SK-N-SH (cell line): ENCODE results near the gene PPP1R27. TPM values are rescaled to one million over a fixed set of nuclear protein-coding genes. Genes with fewer than 3 reads are reported as not detected.

Experiments used
- CTCF ChIA-PET: fragments of 300-600, 350-600 bp; formaldehyde crosslinking; extraction: SDS; loops from one replicate; lab custom pipeline; 2021; lab: Yijun Ruan, JAX
- POLR2A ChIA-PET: fragments of 350-600 bp; sonication (Branson Sonifier 250); formaldehyde crosslinking; extraction: SDS; loops from one replicate; lab custom pipeline; 2020; ENCODE audit warnings: antibody characterized with exemption, inconsistent platforms; lab: Yijun Ruan, JAX
- DNase-seq: peaks from one replicate; pipeline ENCODE4 v3.0.0; 2012
- H2AFZ ChIP-seq: fragments of 200-600 bp; sonication (generic); 2 replicates; pipeline ENCODE4 v1.8.1; 2016; ENCODE audit warnings: antibody characterized with exemption, mild to moderate bottlenecking, low read depth
- H3F3A ChIP-seq: fragments of 200-600 bp; sonication (generic); replicated peaks from 2 replicates; pipeline ENCODE3; 2016; ENCODE audit warnings: antibody characterized with exemption, mild to moderate bottlenecking; ENCODE audit not compliant: insufficient read depth
- H3K27ac ChIP-seq, 2 experiments: fragments of 200-500 bp in 1 of 2; fragments of 200-600 bp in 1 of 2; sonication (Bioruptor generic) in 1 of 2; sonication (generic), shearing (Covaris generic) in 1 of 2; 2 replicates each; pipeline versions ENCODE4 v1.5.1 to v1.6.1; 2014 to 2016; ENCODE audit warnings: low read depth in 2 of 2, inconsistent platforms in 1 of 2, low read length in 1 of 2, mild to moderate bottlenecking in 1 of 2, mixed read lengths in 1 of 2
- H3K27me3 ChIP-seq: fragments of 200-600 bp; sonication (generic), shearing (Covaris generic); 2 replicates; pipeline ENCODE4 v1.6.1; 2016; ENCODE audit warnings: mixed run types; ENCODE audit not compliant: insufficient read depth
- H3K36me3 ChIP-seq, 2 experiments: fragments of 200-500 bp in 1 of 2; fragments of 200-600 bp in 1 of 2; sonication (Bioruptor generic) in 1 of 2; sonication (generic) in 1 of 2; replicated peaks in 1 of 2; 2 replicates each; pipeline versions ENCODE3 to v1.5.1; 2014 to 2016; ENCODE audit warnings: low read length in 1 of 2, mild to moderate bottlenecking in 1 of 2; ENCODE audit not compliant: insufficient read depth in 2 of 2, control insufficient read depth in 1 of 2
- H3K4me1 ChIP-seq, 2 experiments: fragments of 200-500 bp in 1 of 2; fragments of 200-600 bp in 1 of 2; sonication (Bioruptor generic) in 1 of 2; sonication (generic), shearing (Covaris generic) in 1 of 2; 2 replicates each; pipeline versions ENCODE4 v1.5.1 to v1.6.1; 2014 to 2016; ENCODE audit warnings: low read depth in 1 of 2, low read length in 1 of 2, mixed run types in 1 of 2; ENCODE audit not compliant: insufficient read depth in 2 of 2, control insufficient read depth in 1 of 2
- H3K4me2 ChIP-seq: fragments of 200-600 bp; sonication (generic), shearing (Covaris generic); 2 replicates; pipeline ENCODE4 v1.6.1; 2017; ENCODE audit warnings: mixed run types
- H3K4me3 ChIP-seq, 2 experiments: fragments of 200-500 bp in 1 of 2; fragments of 200-600 bp in 1 of 2; sonication (Bioruptor generic) in 1 of 2; sonication (generic), shearing (Covaris generic) in 1 of 2; 2 replicates each; pipeline versions ENCODE4 v1.5.1 to v1.8.1; 2014 to 2016; ENCODE audit warnings: low read depth in 2 of 2, inconsistent platforms in 1 of 2, low read length in 1 of 2, mild to moderate bottlenecking in 1 of 2, mixed read lengths in 1 of 2, moderate library complexity in 1 of 2
- H3K79me2 ChIP-seq: fragments of 200-600 bp; sonication (generic); 2 replicates; pipeline ENCODE4 v1.8.1; 2017; ENCODE audit warnings: mild to moderate bottlenecking; ENCODE audit not compliant: insufficient read depth
- H3K9ac ChIP-seq: fragments of 200-600 bp; sonication (generic); 2 replicates; pipeline ENCODE4 v1.6.1; 2017; ENCODE audit warnings: mixed run types
- H3K9me2 ChIP-seq: fragments of 200-600 bp; sonication (generic); 2 replicates; pipeline ENCODE4 v1.6.1; 2017; ENCODE audit warnings: mixed run types
- H3K9me3 ChIP-seq: fragments of 200-600 bp; sonication (generic); 2 replicates; pipeline ENCODE4 v1.6.1; 2017; ENCODE audit warnings: mixed run types, mild to moderate bottlenecking, moderate library complexity
- H4K20me1 ChIP-seq: fragments of 200-600 bp; sonication (generic); 2 replicates; pipeline ENCODE4 v1.6.1; 2017; ENCODE audit warnings: mild to moderate bottlenecking, mixed run types; ENCODE audit not compliant: insufficient read depth
- ELF1 ChIP-seq: IDR thresholded peaks from 2 replicates; pipeline ENCODE4 v1.4.0; 2012
- EP300 ChIP-seq, 2 experiments: IDR thresholded peaks; 2 replicates each; pipeline versions ENCODE4 v1.4.0 to v1.6.1; 2012; ENCODE audit warnings: borderline replicate concordance in 1 of 2, low read depth in 1 of 2, low read length in 1 of 2
- MEF2A ChIP-seq: IDR thresholded peaks from 2 replicates; pipeline ENCODE4 v1.4.0; 2012; ENCODE audit warnings: low read depth, borderline replicate concordance
- MXI1 ChIP-seq: IDR thresholded peaks from 2 replicates; pipeline ENCODE4 v1.6.1; 2012; ENCODE audit warnings: mild to moderate bottlenecking, low read depth, low read length, improper control_type of control experiment
- NFIC ChIP-seq: IDR thresholded peaks from 2 replicates; pipeline ENCODE4 v1.4.0; 2012; ENCODE audit warnings: borderline replicate concordance
- RAD21 ChIP-seq: IDR thresholded peaks from 2 replicates; pipeline ENCODE4 v1.6.1; 2012; ENCODE audit warnings: mild to moderate bottlenecking, low read length
- RCOR1 ChIP-seq: fragments of 150-350 bp; IDR thresholded peaks from 2 replicates; pipeline ENCODE4 v1.6.1; 2017; ENCODE audit warnings: antibody characterized with exemption, low read length
- RXRA ChIP-seq: IDR thresholded peaks from 2 replicates; pipeline ENCODE4 v1.4.0; 2012; ENCODE audit warnings: low read depth, mild to moderate bottlenecking, borderline replicate concordance
- SIN3A ChIP-seq: IDR thresholded peaks from 2 replicates; pipeline ENCODE4 v1.6.1; 2012; ENCODE audit warnings: low read depth, mild to moderate bottlenecking, low read length, moderate library complexity, borderline replicate concordance
- SMC3 ChIP-seq: IDR thresholded peaks from 2 replicates; pipeline ENCODE4 v1.6.1; 2012; ENCODE audit warnings: low read depth, low read length, improper control_type of control experiment
- TAF1 ChIP-seq: IDR thresholded peaks from 2 replicates; pipeline ENCODE4 v1.6.1; 2012; ENCODE audit warnings: low read depth, mild to moderate bottlenecking, low read length, moderate library complexity, borderline replicate concordance
- TEAD4 ChIP-seq: IDR thresholded peaks from 2 replicates; pipeline ENCODE4 v1.4.0; 2012; ENCODE audit warnings: mild to moderate bottlenecking, borderline replicate concordance; ENCODE audit not compliant: insufficient read depth
- WGBS: methylation state at CpG from one replicate; pipeline ENCODE4 v1.1.6; 2017; ENCODE audit warnings: low lambda C conversion rate; 5-methylcytosine and 5-hydroxymethylcytosine counted together
- polyA plus RNA-seq, 3 experiments: library from polyadenylated mRNA; depleted of rRNA; stranded (reverse); fragments of >200 nt; gene quantifications; 2 replicates each; pipeline ENCODE4 v1.2.3, GENCODE V29; 2012
- TF ChIP-seq, protein P1 (sequence below): IDR thresholded peaks from 2 replicates; pipeline ENCODE4 v1.6.1; 2012; ENCODE audit warnings: mild to moderate bottlenecking, low read depth, low read length, moderate library complexity
- TF ChIP-seq, protein P2 (sequence below): IDR thresholded peaks from 2 replicates; pipeline ENCODE4 v1.4.0; 2012; ENCODE audit warnings: low read depth, borderline replicate concordance
- TF ChIP-seq, protein P3 (sequence below): fragments of 150-350 bp; IDR thresholded peaks from 2 replicates; pipeline ENCODE4 v1.6.1; 2016; ENCODE audit warnings: mild to moderate bottlenecking, low read depth, low read length

Gene PPP1R27
- polyA plus RNA-seq, 1 of the 3 experiments (the other 2 are of a cell fraction): 0.07 TPM

DNA sequence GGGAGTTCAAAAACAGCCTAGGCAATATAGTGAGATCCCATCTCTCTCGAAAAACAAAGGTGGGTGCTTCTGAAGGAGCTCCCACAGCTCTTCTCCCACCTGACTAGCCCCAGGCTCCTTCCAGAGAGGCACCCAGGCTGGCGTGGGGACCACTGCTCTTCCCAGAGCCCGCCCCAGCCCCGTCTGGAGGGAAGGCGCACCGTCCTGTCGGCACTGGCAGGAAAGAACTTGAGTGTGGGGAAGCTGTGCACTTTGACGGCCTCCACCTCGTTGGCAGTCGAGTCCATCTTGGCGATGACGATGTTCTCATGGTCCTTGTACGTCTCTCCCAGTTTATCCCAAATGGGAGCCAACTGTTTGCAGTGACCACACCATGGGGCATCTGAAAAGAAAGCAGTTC, 10.5 kb upstream of the PPP1R27 start:
- 96% methylated on average over 13 of the region's 13 CpGs for WGBS
- Histone ChIP-seq H2AFZ (no peak overlapping the region), H3K36me3 (peaks cover 53 to 55% of the 10 kb centered on the region in 2 experiments), H4K20me1 (no peaks in the 10 kb centered on the region; the same call in 1 of the 2 replicates), H3K4me3 (no peak overlapping the region), H3K4me1 (no peaks in the 10 kb centered on the region), H3K79me2 (peaks cover 5% of the 10 kb centered on the region), H3F3A (peaks cover 50% of the 10 kb centered on the region), H3K9ac (no peak overlapping the region), H3K9me3 (no peaks in the 10 kb centered on the region), H3K27ac (no peak overlapping the region), H3K4me2 (no peak overlapping the region), H3K27me3 (no peaks in the 10 kb centered on the region), H3K9me2 (no peaks in the 10 kb centered on the region)
- ChIA-PET POLR2A (no interaction called here), CTCF (interaction anchor here (3.5 kb wide), 1 partner anchor 24 kb away, joined by 10 read pairs; no protein-coding TSS in a partner anchor)
- DNase-seq: no peak
- no peak for TF ChIP-seq RAD21
- no peak for TF ChIP-seq TAF1
- no peak for TF ChIP-seq SIN3A
- no peak for TF ChIP-seq RXRA
- TF ChIP-seq MEF2A: no peak
- TF ChIP-seq, protein P1, sequence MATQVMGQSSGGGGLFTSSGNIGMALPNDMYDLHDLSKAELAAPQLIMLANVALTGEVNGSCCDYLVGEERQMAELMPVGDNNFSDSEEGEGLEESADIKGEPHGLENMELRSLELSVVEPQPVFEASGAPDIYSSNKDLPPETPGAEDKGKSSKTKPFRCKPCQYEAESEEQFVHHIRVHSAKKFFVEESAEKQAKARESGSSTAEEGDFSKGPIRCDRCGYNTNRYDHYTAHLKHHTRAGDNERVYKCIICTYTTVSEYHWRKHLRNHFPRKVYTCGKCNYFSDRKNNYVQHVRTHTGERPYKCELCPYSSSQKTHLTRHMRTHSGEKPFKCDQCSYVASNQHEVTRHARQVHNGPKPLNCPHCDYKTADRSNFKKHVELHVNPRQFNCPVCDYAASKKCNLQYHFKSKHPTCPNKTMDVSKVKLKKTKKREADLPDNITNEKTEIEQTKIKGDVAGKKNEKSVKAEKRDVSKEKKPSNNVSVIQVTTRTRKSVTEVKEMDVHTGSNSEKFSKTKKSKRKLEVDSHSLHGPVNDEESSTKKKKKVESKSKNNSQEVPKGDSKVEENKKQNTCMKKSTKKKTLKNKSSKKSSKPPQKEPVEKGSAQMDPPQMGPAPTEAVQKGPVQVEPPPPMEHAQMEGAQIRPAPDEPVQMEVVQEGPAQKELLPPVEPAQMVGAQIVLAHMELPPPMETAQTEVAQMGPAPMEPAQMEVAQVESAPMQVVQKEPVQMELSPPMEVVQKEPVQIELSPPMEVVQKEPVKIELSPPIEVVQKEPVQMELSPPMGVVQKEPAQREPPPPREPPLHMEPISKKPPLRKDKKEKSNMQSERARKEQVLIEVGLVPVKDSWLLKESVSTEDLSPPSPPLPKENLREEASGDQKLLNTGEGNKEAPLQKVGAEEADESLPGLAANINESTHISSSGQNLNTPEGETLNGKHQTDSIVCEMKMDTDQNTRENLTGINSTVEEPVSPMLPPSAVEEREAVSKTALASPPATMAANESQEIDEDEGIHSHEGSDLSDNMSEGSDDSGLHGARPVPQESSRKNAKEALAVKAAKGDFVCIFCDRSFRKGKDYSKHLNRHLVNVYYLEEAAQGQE: no peak
- TF ChIP-seq MXI1: no peak
- no peak for TF ChIP-seq EP300 (IDR thresholded peaks at IDR 0.05; ENCODE audit: borderline replicate concordance in 1 of 2, low read depth in 1 of 2, low read length in 1 of 2)
- TF ChIP-seq, protein P2, sequence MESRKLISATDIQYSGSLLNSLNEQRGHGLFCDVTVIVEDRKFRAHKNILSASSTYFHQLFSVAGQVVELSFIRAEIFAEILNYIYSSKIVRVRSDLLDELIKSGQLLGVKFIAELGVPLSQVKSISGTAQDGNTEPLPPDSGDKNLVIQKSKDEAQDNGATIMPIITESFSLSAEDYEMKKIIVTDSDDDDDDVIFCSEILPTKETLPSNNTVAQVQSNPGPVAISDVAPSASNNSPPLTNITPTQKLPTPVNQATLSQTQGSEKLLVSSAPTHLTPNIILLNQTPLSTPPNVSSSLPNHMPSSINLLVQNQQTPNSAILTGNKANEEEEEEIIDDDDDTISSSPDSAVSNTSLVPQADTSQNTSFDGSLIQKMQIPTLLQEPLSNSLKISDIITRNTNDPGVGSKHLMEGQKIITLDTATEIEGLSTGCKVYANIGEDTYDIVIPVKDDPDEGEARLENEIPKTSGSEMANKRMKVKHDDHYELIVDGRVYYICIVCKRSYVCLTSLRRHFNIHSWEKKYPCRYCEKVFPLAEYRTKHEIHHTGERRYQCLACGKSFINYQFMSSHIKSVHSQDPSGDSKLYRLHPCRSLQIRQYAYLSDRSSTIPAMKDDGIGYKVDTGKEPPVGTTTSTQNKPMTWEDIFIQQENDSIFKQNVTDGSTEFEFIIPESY: no peak
- TF ChIP-seq ELF1: no peak
- no peak for TF ChIP-seq SMC3
- TF ChIP-seq NFIC: no peak
- no peak for TF ChIP-seq TEAD4
- TF ChIP-seq RCOR1: no peak
- TF ChIP-seq, protein P3, sequence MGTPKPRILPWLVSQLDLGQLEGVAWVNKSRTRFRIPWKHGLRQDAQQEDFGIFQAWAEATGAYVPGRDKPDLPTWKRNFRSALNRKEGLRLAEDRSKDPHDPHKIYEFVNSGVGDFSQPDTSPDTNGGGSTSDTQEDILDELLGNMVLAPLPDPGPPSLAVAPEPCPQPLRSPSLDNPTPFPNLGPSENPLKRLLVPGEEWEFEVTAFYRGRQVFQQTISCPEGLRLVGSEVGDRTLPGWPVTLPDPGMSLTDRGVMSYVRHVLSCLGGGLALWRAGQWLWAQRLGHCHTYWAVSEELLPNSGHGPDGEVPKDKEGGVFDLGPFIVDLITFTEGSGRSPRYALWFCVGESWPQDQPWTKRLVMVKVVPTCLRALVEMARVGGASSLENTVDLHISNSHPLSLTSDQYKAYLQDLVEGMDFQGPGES: no peak
